SK-N-SH treated with all-trans-retinoic acid at 6 μM for 48 hours (cell line): ENCODE results near the gene R3HDML.

Source experiments
- BACH2 ChIP-seq: fragments of 250-450 bp; sonication (Bioruptor Pico); IDR thresholded peaks from 2 replicates; pipeline ENCODE4 v1.9.0; 2021; ENCODE audit warnings: mild to moderate bottlenecking, borderline replicate concordance
- GLIS3 ChIP-seq: fragments of 250-450 bp; sonication (Bioruptor Pico); IDR thresholded peaks from 2 replicates; pipeline ENCODE4 v1.5.0; 2020; ENCODE audit warnings: mild to moderate bottlenecking, moderate library complexity
- ISL1 ChIP-seq: fragments of 250-450 bp; sonication (Bioruptor Pico); IDR thresholded peaks from 2 replicates; pipeline ENCODE4 v2.1.2; 2022; ENCODE audit warnings: mild to moderate bottlenecking, moderate library complexity
- PPARA ChIP-seq: fragments of 250-450 bp; sonication (Bioruptor Pico); IDR thresholded peaks from 2 replicates; pipeline ENCODE4 v1.5.0; 2020; ENCODE audit warnings: mild to moderate bottlenecking, borderline replicate concordance
- RARB ChIP-seq: fragments of 250-450 bp; sonication (Bioruptor Pico); IDR thresholded peaks from 2 replicates; pipeline ENCODE4 v1.8.0; 2021; ENCODE audit warnings: mild to moderate bottlenecking, moderate library complexity
- TOX ChIP-seq: fragments of 250-450 bp; sonication (Bioruptor Pico); IDR thresholded peaks from 2 replicates; pipeline ENCODE4 v1.8.0; 2021; ENCODE audit warnings: mild to moderate bottlenecking, moderate library complexity, borderline replicate concordance
- ZFP3 ChIP-seq: fragments of 250-450 bp; sonication (Bioruptor Pico); IDR thresholded peaks from 2 replicates; pipeline ENCODE4 v1.5.0; 2020; ENCODE audit warnings: mild to moderate bottlenecking, moderate library complexity
- ZNF8 ChIP-seq: fragments of 450-650 bp; formaldehyde crosslinking; IDR thresholded peaks from 2 replicates; pipeline ENCODE4 v1.5.0; 2020; ENCODE audit warnings: mild to moderate bottlenecking, moderate library complexity
- TF ChIP-seq, protein P1 (sequence below): fragments of 250-450 bp; sonication (Bioruptor Pico); IDR thresholded peaks from 2 replicates; pipeline ENCODE4 v1.8.0; 2020; ENCODE audit warnings: mild to moderate bottlenecking, moderate library complexity, borderline replicate concordance
- TF ChIP-seq, protein P2 (sequence below): fragments of 250-450 bp; sonication (Bioruptor Pico); IDR thresholded peaks from 2 replicates; pipeline ENCODE4 v1.5.1; 2020; ENCODE audit warnings: low read depth, mild to moderate bottlenecking, moderate library complexity
- TF ChIP-seq, protein P3 (sequence below): fragments of 250-450 bp; sonication (Bioruptor Pico); IDR thresholded peaks from 2 replicates; pipeline ENCODE4 v1.8.0; 2021; ENCODE audit warnings: low read depth, mild to moderate bottlenecking, moderate library complexity, borderline replicate concordance
- TF ChIP-seq, protein P4 (sequence below): fragments of 250-450 bp; sonication (Bioruptor Pico); IDR thresholded peaks from 2 replicates; pipeline ENCODE4 v1.5.0; 2020; ENCODE audit warnings: mild to moderate bottlenecking, moderate library complexity

DNA sequence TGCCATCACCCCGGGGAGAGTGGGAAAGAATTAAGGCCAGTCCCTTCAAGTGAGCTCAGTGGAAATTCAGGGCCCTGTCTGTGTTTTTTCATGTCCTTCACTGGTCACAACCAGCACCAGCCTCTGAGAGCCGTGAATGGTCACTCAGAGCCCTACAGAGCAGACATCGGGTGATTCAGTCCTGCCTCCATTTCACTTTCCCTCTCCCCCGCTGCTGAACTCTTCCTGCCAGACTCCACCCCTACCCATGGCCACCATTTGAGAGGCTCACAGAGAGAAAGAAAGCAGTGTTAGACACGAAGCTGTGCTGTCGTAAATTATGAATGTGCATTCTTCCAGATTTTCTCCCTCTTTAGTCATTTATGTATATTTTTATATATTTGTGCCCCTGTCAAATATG is 5.4 kb downstream of the R3HDML start:
- TF ChIP-seq, protein P1, sequence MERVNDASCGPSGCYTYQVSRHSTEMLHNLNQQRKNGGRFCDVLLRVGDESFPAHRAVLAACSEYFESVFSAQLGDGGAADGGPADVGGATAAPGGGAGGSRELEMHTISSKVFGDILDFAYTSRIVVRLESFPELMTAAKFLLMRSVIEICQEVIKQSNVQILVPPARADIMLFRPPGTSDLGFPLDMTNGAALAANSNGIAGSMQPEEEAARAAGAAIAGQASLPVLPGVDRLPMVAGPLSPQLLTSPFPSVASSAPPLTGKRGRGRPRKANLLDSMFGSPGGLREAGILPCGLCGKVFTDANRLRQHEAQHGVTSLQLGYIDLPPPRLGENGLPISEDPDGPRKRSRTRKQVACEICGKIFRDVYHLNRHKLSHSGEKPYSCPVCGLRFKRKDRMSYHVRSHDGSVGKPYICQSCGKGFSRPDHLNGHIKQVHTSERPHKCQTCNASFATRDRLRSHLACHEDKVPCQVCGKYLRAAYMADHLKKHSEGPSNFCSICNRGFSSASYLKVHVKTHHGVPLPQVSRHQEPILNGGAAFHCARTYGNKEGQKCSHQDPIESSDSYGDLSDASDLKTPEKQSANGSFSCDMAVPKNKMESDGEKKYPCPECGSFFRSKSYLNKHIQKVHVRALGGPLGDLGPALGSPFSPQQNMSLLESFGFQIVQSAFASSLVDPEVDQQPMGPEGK, result no peak
- TF ChIP-seq TOX (CRISPR knock-in tag), result no peak
- no peak for TF ChIP-seq ZNF8 (CRISPR knock-in tag)
- TF ChIP-seq RARB, result no peak
- no peak for TF ChIP-seq ISL1
- TF ChIP-seq, protein P2, sequence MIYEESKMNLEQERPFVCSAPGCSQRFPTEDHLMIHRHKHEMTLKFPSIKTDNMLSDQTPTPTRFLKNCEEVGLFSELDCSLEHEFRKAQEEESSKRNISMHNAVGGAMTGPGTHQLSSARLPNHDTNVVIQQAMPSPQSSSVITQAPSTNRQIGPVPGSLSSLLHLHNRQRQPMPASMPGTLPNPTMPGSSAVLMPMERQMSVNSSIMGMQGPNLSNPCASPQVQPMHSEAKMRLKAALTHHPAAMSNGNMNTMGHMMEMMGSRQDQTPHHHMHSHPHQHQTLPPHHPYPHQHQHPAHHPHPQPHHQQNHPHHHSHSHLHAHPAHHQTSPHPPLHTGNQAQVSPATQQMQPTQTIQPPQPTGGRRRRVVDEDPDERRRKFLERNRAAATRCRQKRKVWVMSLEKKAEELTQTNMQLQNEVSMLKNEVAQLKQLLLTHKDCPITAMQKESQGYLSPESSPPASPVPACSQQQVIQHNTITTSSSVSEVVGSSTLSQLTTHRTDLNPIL (CRISPR knock-in tag), result no peak
- no peak for TF ChIP-seq BACH2 (CRISPR knock-in tag)
- TF ChIP-seq, protein P3, sequence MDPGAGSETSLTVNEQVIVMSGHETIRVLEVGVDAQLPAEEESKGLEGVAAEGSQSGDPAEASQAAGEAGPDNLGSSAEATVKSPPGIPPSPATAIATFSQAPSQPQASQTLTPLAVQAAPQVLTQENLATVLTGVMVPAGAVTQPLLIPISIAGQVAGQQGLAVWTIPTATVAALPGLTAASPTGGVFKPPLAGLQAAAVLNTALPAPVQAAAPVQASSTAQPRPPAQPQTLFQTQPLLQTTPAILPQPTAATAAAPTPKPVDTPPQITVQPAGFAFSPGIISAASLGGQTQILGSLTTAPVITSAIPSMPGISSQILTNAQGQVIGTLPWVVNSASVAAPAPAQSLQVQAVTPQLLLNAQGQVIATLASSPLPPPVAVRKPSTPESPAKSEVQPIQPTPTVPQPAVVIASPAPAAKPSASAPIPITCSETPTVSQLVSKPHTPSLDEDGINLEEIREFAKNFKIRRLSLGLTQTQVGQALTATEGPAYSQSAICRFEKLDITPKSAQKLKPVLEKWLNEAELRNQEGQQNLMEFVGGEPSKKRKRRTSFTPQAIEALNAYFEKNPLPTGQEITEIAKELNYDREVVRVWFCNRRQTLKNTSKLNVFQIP, result no peak
- TF ChIP-seq, protein P4, sequence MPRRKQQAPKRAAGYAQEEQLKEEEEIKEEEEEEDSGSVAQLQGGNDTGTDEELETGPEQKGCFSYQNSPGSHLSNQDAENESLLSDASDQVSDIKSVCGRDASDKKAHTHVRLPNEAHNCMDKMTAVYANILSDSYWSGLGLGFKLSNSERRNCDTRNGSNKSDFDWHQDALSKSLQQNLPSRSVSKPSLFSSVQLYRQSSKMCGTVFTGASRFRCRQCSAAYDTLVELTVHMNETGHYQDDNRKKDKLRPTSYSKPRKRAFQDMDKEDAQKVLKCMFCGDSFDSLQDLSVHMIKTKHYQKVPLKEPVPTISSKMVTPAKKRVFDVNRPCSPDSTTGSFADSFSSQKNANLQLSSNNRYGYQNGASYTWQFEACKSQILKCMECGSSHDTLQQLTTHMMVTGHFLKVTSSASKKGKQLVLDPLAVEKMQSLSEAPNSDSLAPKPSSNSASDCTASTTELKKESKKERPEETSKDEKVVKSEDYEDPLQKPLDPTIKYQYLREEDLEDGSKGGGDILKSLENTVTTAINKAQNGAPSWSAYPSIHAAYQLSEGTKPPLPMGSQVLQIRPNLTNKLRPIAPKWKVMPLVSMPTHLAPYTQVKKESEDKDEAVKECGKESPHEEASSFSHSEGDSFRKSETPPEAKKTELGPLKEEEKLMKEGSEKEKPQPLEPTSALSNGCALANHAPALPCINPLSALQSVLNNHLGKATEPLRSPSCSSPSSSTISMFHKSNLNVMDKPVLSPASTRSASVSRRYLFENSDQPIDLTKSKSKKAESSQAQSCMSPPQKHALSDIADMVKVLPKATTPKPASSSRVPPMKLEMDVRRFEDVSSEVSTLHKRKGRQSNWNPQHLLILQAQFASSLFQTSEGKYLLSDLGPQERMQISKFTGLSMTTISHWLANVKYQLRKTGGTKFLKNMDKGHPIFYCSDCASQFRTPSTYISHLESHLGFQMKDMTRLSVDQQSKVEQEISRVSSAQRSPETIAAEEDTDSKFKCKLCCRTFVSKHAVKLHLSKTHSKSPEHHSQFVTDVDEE (CRISPR knock-in tag), result no peak
- no peak for TF ChIP-seq PPARA (CRISPR knock-in tag)
- TF ChIP-seq GLIS3 (CRISPR knock-in tag), result no peak
- no peak for TF ChIP-seq ZFP3 (CRISPR knock-in tag)
